IMR-90 (cell line): ENCODE measurements around the gene ZFYVE1.

ENCODE experiments used
- BHLHE40 ChIP-seq: fragments of 150-350 bp; IDR thresholded peaks from 2 replicates; pipeline ENCODE4 v1.6.1; 2016; ENCODE audit warnings: mild to moderate bottlenecking, low read depth, low read length
- CTCF ChIP-seq: conservative IDR thresholded peaks from 2 replicates; pipeline ENCODE4 v1.5.1; 2012; ENCODE audit warnings: mild to moderate bottlenecking, low read depth, low read length, improper control_type of control experiment
- POLR2A ChIP-seq: IDR thresholded peaks from 2 replicates; pipeline ENCODE4 v1.6.1; 2012; ENCODE audit warnings: mild to moderate bottlenecking, low read depth, low read length
- USF2 ChIP-seq: fragments of 150-350 bp; IDR thresholded peaks from 2 replicates; pipeline ENCODE4 v1.6.1; 2017; ENCODE audit warnings: mild to moderate bottlenecking, antibody characterized with exemption, low read length, low read depth
- TF ChIP-seq, protein P1 (sequence below): fragments of 150-350 bp; IDR thresholded peaks from 2 replicates; pipeline ENCODE4 v1.6.1; 2016; ENCODE audit warnings: low read depth, mild to moderate bottlenecking, low read length, moderate library complexity, borderline replicate concordance

GRCh38 chr14:73025544-73025943 lies 1.4 kb downstream of the ZFYVE1 start:
- TF ChIP-seq CTCF = peak; percentile 7; the same call in 1 of the 2 replicates
- no peak for TF ChIP-seq POLR2A
- TF ChIP-seq, protein P1, sequence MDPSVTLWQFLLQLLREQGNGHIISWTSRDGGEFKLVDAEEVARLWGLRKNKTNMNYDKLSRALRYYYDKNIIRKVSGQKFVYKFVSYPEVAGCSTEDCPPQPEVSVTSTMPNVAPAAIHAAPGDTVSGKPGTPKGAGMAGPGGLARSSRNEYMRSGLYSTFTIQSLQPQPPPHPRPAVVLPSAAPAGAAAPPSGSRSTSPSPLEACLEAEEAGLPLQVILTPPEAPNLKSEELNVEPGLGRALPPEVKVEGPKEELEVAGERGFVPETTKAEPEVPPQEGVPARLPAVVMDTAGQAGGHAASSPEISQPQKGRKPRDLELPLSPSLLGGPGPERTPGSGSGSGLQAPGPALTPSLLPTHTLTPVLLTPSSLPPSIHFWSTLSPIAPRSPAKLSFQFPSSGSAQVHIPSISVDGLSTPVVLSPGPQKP = no peak
- no peak for TF ChIP-seq BHLHE40
- TF ChIP-seq USF2 = no peak
